ENCODE measurements around the gene FBXL7. TPM values are rescaled to one million over a fixed set of nuclear protein-coding genes. Genes with fewer than 3 reads are reported as not detected.

FBXL7 gene
- total RNA-seq, 1 donor from 2014 or later: 16.2 TPM

- DNase-seq: no peak
- intact Hi-C loops (cut with DNase I): loop anchor here (10.0 kb wide), 1 partner anchor 294 kb away; the partner anchor contains the start of gene FBXL7
- ATAC-seq (ENCODE audit: poor library complexity): peak; percentile 36
Measured at GRCh38 chr5:15799014-15799413, 299.0 kb downstream of the FBXL7 start.

- intact Hi-C loops (cut with DNase I): loop anchor here (10.0 kb wide), 1 partner anchor 295 kb away; the partner anchor contains the start of gene FBXL7
- ATAC-seq (ENCODE audit: poor library complexity): peak; percentile 59
- DNase-seq: no peak
Measured at GRCh38 chr5:15799612-15800011, 299.6 kb downstream of the FBXL7 start.

- intact Hi-C loops (cut with DNase I): no loop called here
- ATAC-seq (ENCODE audit: poor library complexity) (no peak), DNase-seq (no peak)
Measured at GRCh38 chr5:15803280-15803679, 303.3 kb downstream of the FBXL7 start.

- intact Hi-C loops (cut with DNase I): no loop called here
- no peak for ATAC-seq (ENCODE audit: poor library complexity)
- DNase-seq: no peak
Measured at GRCh38 chr5:15806613-15807012, 306.6 kb downstream of the FBXL7 start.

GRCh38 chr5:15807248-15807647, 307.3 kb downstream of the FBXL7 start:
- ATAC-seq (ENCODE audit: poor library complexity): peak; percentile 78

GRCh38 chr5:15807871-15808270, 307.9 kb downstream of the FBXL7 start:
- intact Hi-C loops (cut with DNase I): no loop called here
- DNase-seq (peak; percentile 64), ATAC-seq (ENCODE audit: poor library complexity) (peak; percentile 94)

More at GRCh38 chr5:15807248-15807647, 307.3 kb downstream of the FBXL7 start:
- DNase-seq: no peak
- intact Hi-C loops (cut with DNase I): no loop called here

- intact Hi-C loops (cut with DNase I): no loop called here
- ATAC-seq (ENCODE audit: poor library complexity) (peak; percentile 74), DNase-seq (no peak)
Measured at GRCh38 chr5:15808577-15808976, 308.6 kb downstream of the FBXL7 start.

GRCh38 chr5:15819617-15820016, 319.6 kb downstream of the FBXL7 start:
- DNase-seq (no peak), ATAC-seq (ENCODE audit: poor library complexity) (no peak)
- intact Hi-C loops (cut with DNase I): loop anchor here (10.0 kb wide), 1 partner anchor 175 kb away; no protein-coding TSS in a partner anchor

- intact Hi-C loops (cut with DNase I): loop anchor here (10.0 kb wide), 1 partner anchor 173 kb away; no protein-coding TSS in a partner anchor
- ATAC-seq (ENCODE audit: poor library complexity): no peak
- DNase-seq: no peak
Measured at GRCh38 chr5:15821506-15821905, 321.5 kb downstream of the FBXL7 start.

GRCh38 chr5:15823398-15823797, 323.4 kb downstream of the FBXL7 start:
- no peak for DNase-seq
- intact Hi-C loops (cut with DNase I): loop anchor here (10.0 kb wide), 1 partner anchor 171 kb away; no protein-coding TSS in a partner anchor
- ATAC-seq (ENCODE audit: poor library complexity): peak; percentile 15

- DNase-seq (no peak), ATAC-seq (ENCODE audit: poor library complexity) (no peak)
- intact Hi-C loops (cut with DNase I): loop anchor here (10.0 kb wide), 1 partner anchor 167 kb away; no protein-coding TSS in a partner anchor
Measured at GRCh38 chr5:15827741-15828140, 327.8 kb downstream of the FBXL7 start.

GRCh38 chr5:15831408-15831807, 331.4 kb downstream of the FBXL7 start:
- intact Hi-C loops (cut with DNase I): no loop called here
- DNase-seq (no peak), ATAC-seq (ENCODE audit: poor library complexity) (peak; percentile 45)

GRCh38 chr5:15833365-15833764, 333.4 kb downstream of the FBXL7 start:
- intact Hi-C loops (cut with DNase I): no loop called here
- no peak for DNase-seq
- no peak for ATAC-seq (ENCODE audit: poor library complexity)

- ATAC-seq (ENCODE audit: poor library complexity): no peak
- intact Hi-C loops (cut with DNase I): no loop called here
- no peak for DNase-seq
Measured at GRCh38 chr5:15834596-15835245, 334.7 kb downstream of the FBXL7 start.

- DNase-seq: no peak
- no peak for ATAC-seq (ENCODE audit: poor library complexity)
- intact Hi-C loops (cut with DNase I): no loop called here
Measured at GRCh38 chr5:15835514-15835913, 335.5 kb downstream of the FBXL7 start.

- ATAC-seq (ENCODE audit: poor library complexity) (peak; percentile 76), DNase-seq (no peak)
Measured at GRCh38 chr5:15837551-15838289, 337.7 kb downstream of the FBXL7 start.

GRCh38 chr5:15844253-15844652, 344.3 kb downstream of the FBXL7 start:
- no peak for DNase-seq
- ATAC-seq (ENCODE audit: poor library complexity): peak; percentile 59
- intact Hi-C loops (cut with DNase I): no loop called here

More at GRCh38 chr5:15837551-15838289, 337.7 kb downstream of the FBXL7 start:
- intact Hi-C loops (cut with DNase I): no loop called here

GRCh38 chr5:15844871-15845270, 344.9 kb downstream of the FBXL7 start:
- intact Hi-C loops (cut with DNase I): no loop called here
- ATAC-seq (ENCODE audit: poor library complexity) (no peak), DNase-seq (no peak)

- ATAC-seq (ENCODE audit: poor library complexity) (no peak), DNase-seq (no peak)
- intact Hi-C loops (cut with DNase I): no loop called here
Measured at GRCh38 chr5:15850536-15850935, 350.6 kb downstream of the FBXL7 start.

- ATAC-seq (ENCODE audit: poor library complexity): peak; percentile 52
- intact Hi-C loops (cut with DNase I): no loop called here
- DNase-seq: no peak
Measured at GRCh38 chr5:15850939-15851341, 351.0 kb downstream of the FBXL7 start.

All from Right ventricle myocardium superior (tissue), 1 donor.